Astrocyte (in vitro differentiated cells and primary cell): ENCODE data around the gene NCF4. TPM values are rescaled to one million over a fixed set of nuclear protein-coding genes. Genes with fewer than 3 reads are reported as not detected.

ENCODE experiments used
- DNase-seq: peaks from one replicate; pipeline ENCODE4 v3.0.0-alpha.2; 2010; ENCODE audit warnings: low read depth
- FAIRE-seq: peaks from 2 replicates; lab custom pipeline; 2011; peaks lifted over from hg19 to GRCh38; lab: Jason Lieb, UNC
- H2AFZ ChIP-seq: 2 replicates; pipeline ENCODE4 v1.6.0; 2012; ENCODE audit warnings: low read depth, low read length, inconsistent platforms
- H3K27ac ChIP-seq: 2 replicates; pipeline ENCODE4 v1.5.1; 2011; ENCODE audit warnings: low read depth, low read length, inconsistent platforms
- H3K27me3 ChIP-seq: 2 replicates; pipeline ENCODE4 v1.6.0; 2011; ENCODE audit warnings: low read length, inconsistent platforms; ENCODE audit not compliant: insufficient read depth
- H3K36me3 ChIP-seq: 2 replicates; pipeline ENCODE4 v1.5.1; 2011; ENCODE audit warnings: low read length, inconsistent platforms; ENCODE audit not compliant: insufficient read depth
- H3K4me1 ChIP-seq: 2 replicates; pipeline ENCODE4 v1.5.1; 2011; ENCODE audit warnings: low read length, inconsistent platforms; ENCODE audit not compliant: insufficient read depth
- H3K4me2 ChIP-seq: 2 replicates; pipeline ENCODE4 v1.6.0; 2012; ENCODE audit warnings: low read length, inconsistent platforms
- H3K4me3 ChIP-seq: 2 replicates; pipeline ENCODE4 v1.5.1; 2011; ENCODE audit warnings: low read depth, mild to moderate bottlenecking, low read length, inconsistent platforms; ENCODE audit not compliant: insufficient read depth
- H3K79me2 ChIP-seq: 2 replicates; pipeline ENCODE4 v1.6.0; 2012; ENCODE audit warnings: mild to moderate bottlenecking, low read length, inconsistent platforms; ENCODE audit not compliant: insufficient read depth
- H3K9ac ChIP-seq: 2 replicates; pipeline ENCODE4 v1.6.0; 2012; ENCODE audit warnings: mild to moderate bottlenecking, low read length, inconsistent platforms
- H3K9me3 ChIP-seq: 2 replicates; pipeline ENCODE4 v1.5.1; 2012; ENCODE audit warnings: low read depth, mild to moderate bottlenecking, low read length, inconsistent platforms; ENCODE audit not compliant: insufficient read depth
- H4K20me1 ChIP-seq: 2 replicates; pipeline ENCODE4 v1.6.0; 2012; ENCODE audit warnings: low read length, inconsistent platforms; ENCODE audit not compliant: insufficient read depth
- H3K27ac Mint-ChIP-seq: one replicate; pipeline ENCODE4 v1.8.0; 2021; ENCODE audit warnings: mild to moderate bottlenecking, mixed read lengths; ENCODE audit not compliant: unreplicated experiment
- H3K27me3 Mint-ChIP-seq: one replicate; pipeline ENCODE4 v1.8.0; 2021; ENCODE audit warnings: low read depth, mixed read lengths; ENCODE audit not compliant: unreplicated experiment
- H3K36me3 Mint-ChIP-seq: one replicate; pipeline ENCODE4 v1.8.0; 2021; ENCODE audit warnings: low read depth, mixed read lengths; ENCODE audit not compliant: unreplicated experiment
- H3K4me1 Mint-ChIP-seq: one replicate; pipeline ENCODE4 v1.8.0; 2021; ENCODE audit warnings: low read depth, mixed read lengths; ENCODE audit not compliant: unreplicated experiment
- H3K4me3 Mint-ChIP-seq: one replicate; pipeline ENCODE4 v1.8.0; 2021; ENCODE audit warnings: mild to moderate bottlenecking, moderate library complexity, mixed read lengths; ENCODE audit not compliant: unreplicated experiment
- H3K9me3 Mint-ChIP-seq: one replicate; pipeline ENCODE4 v1.8.0; 2021; ENCODE audit warnings: mild to moderate bottlenecking, mixed read lengths; ENCODE audit not compliant: unreplicated experiment
- EZH2 ChIP-seq: IDR thresholded peaks from 2 replicates; pipeline ENCODE4 v1.6.1; 2012; ENCODE audit warnings: mild to moderate bottlenecking, low read length, inconsistent platforms; ENCODE audit not compliant: insufficient read depth
- total RNA-seq: library from RNA; stranded (reverse); gene quantifications from 2 replicates; pipeline ENCODE4 v1.2.1, GENCODE V29; 2021
- TF ChIP-seq, protein P1 (sequence below): IDR thresholded peaks from 2 replicates; pipeline ENCODE4 v1.5.1; 2011; ENCODE audit warnings: low read depth, mild to moderate bottlenecking, inconsistent platforms, low read length, moderate library complexity; ENCODE audit not compliant: insufficient read depth

NCF4 gene
- total RNA-seq, 1 donor from 2014 or later: not detected

DNA sequence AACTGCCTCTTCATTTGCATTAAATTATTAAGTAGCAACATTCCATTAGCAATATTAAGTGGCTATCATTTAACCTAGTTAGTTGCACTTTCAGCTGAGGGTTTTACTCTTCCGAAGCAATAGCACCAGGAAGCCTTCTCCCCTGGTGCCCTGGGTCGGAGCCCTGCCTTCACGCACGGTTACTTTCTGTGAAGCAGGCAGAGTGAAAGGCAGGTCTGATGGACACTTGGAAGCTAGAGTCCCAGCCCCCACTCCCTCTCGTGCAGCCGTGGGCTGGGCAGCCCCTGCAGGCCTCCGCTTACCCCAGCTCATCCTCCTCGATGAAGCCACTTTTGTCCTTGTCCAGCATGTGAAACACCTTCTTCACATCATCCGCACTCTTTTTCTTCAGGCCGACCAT, 46.0 kb upstream of the NCF4 start:
- no peak for DNase-seq

DNA sequence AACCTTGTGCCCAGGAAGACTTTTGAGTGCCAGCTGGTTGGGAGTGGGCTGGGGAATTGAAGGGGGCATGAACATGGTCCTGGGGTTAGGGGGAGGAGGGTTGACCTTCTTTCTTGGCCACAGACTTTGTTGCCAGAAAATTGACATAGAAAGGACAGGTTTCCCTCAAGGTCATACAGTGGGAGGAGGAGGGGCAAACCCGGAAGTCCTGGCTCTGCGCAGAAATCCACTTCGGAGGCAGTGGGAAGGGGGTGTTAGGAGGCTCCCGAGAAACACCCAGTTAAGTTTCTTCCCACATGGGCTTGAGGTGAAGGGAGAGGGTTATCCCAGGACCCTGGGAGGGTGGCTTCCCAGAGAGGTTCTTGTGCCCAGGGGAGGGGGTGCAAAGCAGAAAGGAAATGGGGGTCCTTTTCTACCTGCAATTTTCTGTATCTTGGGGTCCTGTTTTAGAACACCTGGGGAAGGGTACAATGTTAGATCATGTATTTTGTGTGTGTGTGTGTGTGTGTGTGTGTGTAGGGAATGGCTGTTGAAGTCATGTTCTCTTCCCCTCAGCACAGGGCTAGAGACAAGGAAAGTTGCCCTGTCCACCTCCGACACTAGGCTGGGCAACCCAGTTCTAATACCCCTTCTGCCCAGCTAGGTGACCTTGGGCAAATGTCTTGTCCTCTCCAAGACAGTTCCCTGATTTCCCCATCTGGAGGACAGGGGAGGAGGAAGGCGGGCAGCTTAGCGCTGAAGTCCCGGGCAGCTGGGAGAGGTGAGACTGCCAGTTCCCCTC, 45.1 kb upstream of the NCF4 start:
- no peaks in the 10 kb centered on the region for H3K9me3 ChIP-seq
- no peak overlapping the region for H2AFZ ChIP-seq
- H3K4me1 Mint-ChIP-seq: peaks cover 18% of the 10 kb centered on the region
- no peaks in the 10 kb centered on the region for H4K20me1 ChIP-seq
- no peak overlapping the region for H3K4me2 ChIP-seq
- FAIRE-seq (no peak), DNase-seq (no peak)
- H3K27me3 Mint-ChIP-seq: peaks cover 81% of the 10 kb centered on the region
- H3K9me3 Mint-ChIP-seq: no peaks in the 10 kb centered on the region
- no peaks in the 10 kb centered on the region for H3K36me3 ChIP-seq
- H3K36me3 Mint-ChIP-seq: no peaks in the 10 kb centered on the region
- no peak overlapping the region for H3K4me3 ChIP-seq
- TF ChIP-seq, protein P1, sequence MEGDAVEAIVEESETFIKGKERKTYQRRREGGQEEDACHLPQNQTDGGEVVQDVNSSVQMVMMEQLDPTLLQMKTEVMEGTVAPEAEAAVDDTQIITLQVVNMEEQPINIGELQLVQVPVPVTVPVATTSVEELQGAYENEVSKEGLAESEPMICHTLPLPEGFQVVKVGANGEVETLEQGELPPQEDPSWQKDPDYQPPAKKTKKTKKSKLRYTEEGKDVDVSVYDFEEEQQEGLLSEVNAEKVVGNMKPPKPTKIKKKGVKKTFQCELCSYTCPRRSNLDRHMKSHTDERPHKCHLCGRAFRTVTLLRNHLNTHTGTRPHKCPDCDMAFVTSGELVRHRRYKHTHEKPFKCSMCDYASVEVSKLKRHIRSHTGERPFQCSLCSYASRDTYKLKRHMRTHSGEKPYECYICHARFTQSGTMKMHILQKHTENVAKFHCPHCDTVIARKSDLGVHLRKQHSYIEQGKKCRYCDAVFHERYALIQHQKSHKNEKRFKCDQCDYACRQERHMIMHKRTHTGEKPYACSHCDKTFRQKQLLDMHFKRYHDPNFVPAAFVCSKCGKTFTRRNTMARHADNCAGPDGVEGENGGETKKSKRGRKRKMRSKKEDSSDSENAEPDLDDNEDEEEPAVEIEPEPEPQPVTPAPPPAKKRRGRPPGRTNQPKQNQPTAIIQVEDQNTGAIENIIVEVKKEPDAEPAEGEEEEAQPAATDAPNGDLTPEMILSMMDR: no peak
- no peak for TF ChIP-seq EZH2
- peaks cover 69% of the 10 kb centered on the region for H3K27me3 ChIP-seq
- H3K27ac Mint-ChIP-seq: no peak overlapping the region
- H3K4me3 Mint-ChIP-seq: no peak overlapping the region
- no peak overlapping the region for H3K9ac ChIP-seq
- H3K4me1 ChIP-seq: no peaks in the 10 kb centered on the region
- no peak overlapping the region for H3K27ac ChIP-seq
- H3K79me2 ChIP-seq: no peaks in the 10 kb centered on the region

More for the DNA sequence above, 46.0 kb upstream of the NCF4 start:
- Histone ChIP-seq H3K27me3 (peaks cover 65% of the 10 kb centered on the region), H3K4me2 (no peak overlapping the region), H3K9me3 (no peaks in the 10 kb centered on the region), H3K36me3 (no peaks in the 10 kb centered on the region), H2AFZ (no peak overlapping the region), H3K9ac (no peak overlapping the region), H3K79me2 (no peaks in the 10 kb centered on the region), H3K4me1 (no peaks in the 10 kb centered on the region), H4K20me1 (no peaks in the 10 kb centered on the region), H3K27ac (no peak overlapping the region), H3K4me3 (no peak overlapping the region)
- H3K4me1 Mint-ChIP-seq: peaks cover 18% of the 10 kb centered on the region
- H3K36me3 Mint-ChIP-seq: no peaks in the 10 kb centered on the region
- no peak overlapping the region for H3K27ac Mint-ChIP-seq
- no peak for TF ChIP-seq EZH2
- TF ChIP-seq, protein P1: no peak
- H3K27me3 Mint-ChIP-seq: peaks cover 78% of the 10 kb centered on the region
- H3K9me3 Mint-ChIP-seq: no peaks in the 10 kb centered on the region
- no peak for FAIRE-seq
- no peak overlapping the region for H3K4me3 Mint-ChIP-seq

DNA sequence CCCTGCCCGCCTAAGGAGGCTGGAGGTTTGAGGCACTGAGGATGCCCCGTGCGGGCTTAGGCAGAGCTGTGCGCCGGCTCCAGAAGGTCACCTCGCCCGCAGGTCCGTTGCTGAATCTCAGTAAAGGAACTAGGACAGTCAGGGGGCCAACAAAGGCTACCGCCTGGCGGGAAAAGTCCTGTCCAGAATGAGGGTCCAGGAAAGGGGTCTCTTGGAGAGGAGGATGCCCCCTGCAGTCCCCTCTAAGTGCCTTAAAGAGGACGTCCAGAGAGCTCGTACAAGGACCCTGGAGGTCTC, 44.5 kb upstream of the NCF4 start:
- TF ChIP-seq, protein P1: no peak
- peak; percentile 11 for TF ChIP-seq EZH2
- DNase-seq: no peak
- Histone ChIP-seq H3K27ac (no peak overlapping the region), H3K79me2 (no peaks in the 10 kb centered on the region), H2AFZ (no peak overlapping the region), H3K4me3 (no peak overlapping the region), H3K4me2 (no peak overlapping the region), H3K36me3 (no peaks in the 10 kb centered on the region), H3K9ac (no peak overlapping the region), H4K20me1 (no peaks in the 10 kb centered on the region), H3K27me3 (peaks cover 69% of the 10 kb centered on the region), H3K9me3 (no peaks in the 10 kb centered on the region), H3K4me1 (no peaks in the 10 kb centered on the region)
- Mint-ChIP-seq H3K4me1 (peaks cover 18% of the 10 kb centered on the region), H3K27ac (no peak overlapping the region), H3K36me3 (no peaks in the 10 kb centered on the region), H3K27me3 (peaks cover 83% of the 10 kb centered on the region), H3K9me3 (no peaks in the 10 kb centered on the region), H3K4me3 (peak overlapping the region; percentile 50)
- no peak for FAIRE-seq
